Brain microvascular endothelial cell (primary cell): ENCODE measurements around the gene BPIFA2.

Experiments
- DNase-seq: peaks from one replicate; pipeline ENCODE4 v3.0.0-alpha.2; 2020
- H3K27ac ChIP-seq: fragments of 250-450 bp; sonication (Bioruptor Pico); 2 replicates; pipeline ENCODE4 v1.5.1; 2020; ENCODE audit warnings: mild to moderate bottlenecking, moderate library complexity
- H3K27me3 ChIP-seq: fragments of 250-450 bp; sonication (Bioruptor Pico); replicated peaks from 2 replicates; pipeline ENCODE4 v1.5.1; 2020; ENCODE audit warnings: mild to moderate bottlenecking
- H3K36me3 ChIP-seq: fragments of 250-450 bp; sonication (Bioruptor Pico); replicated peaks from 2 replicates; pipeline ENCODE4 v1.5.1; 2020; ENCODE audit warnings: mild to moderate bottlenecking
- H3K4me3 ChIP-seq: 2 replicates; pipeline ENCODE4 v1.5.1; 2011; ENCODE audit warnings: low read depth, mild to moderate bottlenecking, control low read depth, low read length, moderate library complexity
- CTCF ChIP-seq: IDR thresholded peaks from 2 replicates; pipeline ENCODE4 v1.5.1; 2011; ENCODE audit warnings: low read depth, mild to moderate bottlenecking, moderate library complexity, low read length, control low read depth, inconsistent platforms; ENCODE audit errors: missing control alignments
- in situ Hi-C: cut with HindIII; loops from 2 replicates; pipeline ENCODE4 v1.10.0; 2017; ENCODE audit warnings: low sequenced_read_pairs, low pct_ligation_motif_present

BPIFA2 gene

GRCh38 chr20:33210371-33210770 is 42.4 kb downstream of the BPIFA2 start:
- Histone ChIP-seq H3K27ac (no peak overlapping the region), H3K4me3 (no peak overlapping the region), H3K27me3 (no peaks in the 10 kb centered on the region), H3K36me3 (no peaks in the 10 kb centered on the region)
- TF ChIP-seq CTCF, result no peak
- DNase-seq, result no peak
- in situ Hi-C loops, result no loop called here

GRCh38 chr20:33211817-33212424 is 44.0 kb downstream of the BPIFA2 start:
- Histone ChIP-seq H3K27me3 (no peaks in the 10 kb centered on the region), H3K36me3 (no peaks in the 10 kb centered on the region), H3K4me3 (no peak overlapping the region), H3K27ac (no peak overlapping the region)
- in situ Hi-C loops, result no loop called here
- TF ChIP-seq CTCF, result peak; percentile 70
- DNase-seq, result peak; percentile 34

GRCh38 chr20:33217052-33217451 is 49.1 kb downstream of the BPIFA2 start, which contains the start of gene BPIFA3:
Gene BPIFA3, plus strand, starts transcription at chr20:33217352. Its CDS starts 185 bp downstream, at chr20:33217537.
- in situ Hi-C loops, result no loop called here
- DNase-seq, result no peak
- no peaks in the 10 kb centered on the region for H3K27me3 ChIP-seq
- H3K4me3 ChIP-seq, result no peak within 1 kb of the TSS
- no peak for TF ChIP-seq CTCF
- H3K27ac ChIP-seq, result no peak within 1 kb of the TSS
- no peaks in the 10 kb centered on the region for H3K36me3 ChIP-seq

GRCh38 chr20:33224399-33224798 is 56.4 kb downstream of the BPIFA2 start:
- no peak for DNase-seq
- no peak overlapping the region for H3K4me3 ChIP-seq
- in situ Hi-C loops, result no loop called here
- no peak overlapping the region for H3K27ac ChIP-seq
- TF ChIP-seq CTCF, result no peak
- H3K36me3 ChIP-seq, result no peaks in the 10 kb centered on the region
- no peaks in the 10 kb centered on the region for H3K27me3 ChIP-seq

- no peak for TF ChIP-seq CTCF
- Histone ChIP-seq H3K36me3 (no peaks in the 10 kb centered on the region), H3K27me3 (no peaks in the 10 kb centered on the region), H3K27ac (no peak overlapping the region), H3K4me3 (no peak overlapping the region)
- in situ Hi-C loops, result no loop called here
- DNase-seq, result no peak
These were observed 61.9 kb downstream of the BPIFA2 start for GRCh38 chr20:33229843-33230242.
